Measurements from ENCODE around the gene LONP1.

Gene LONP1

GRCh38 chr19:5719274-5719960 lies 529 bp downstream of the LONP1 start:
- in situ Hi-C loops (cut with MboI; ENCODE audit: low pct_unique_long_range_greater_than_20kb, low sequenced_read_pairs, unreplicated experiment) = no loop called here

GRCh38 chr19:5718579-5719273 lies 1.2 kb downstream of the LONP1 start:
- no peak for TF ChIP-seq CTCF (IDR thresholded peaks at IDR 0.05; ENCODE audit: extremely low read depth, insufficient read depth, missing control alignments)
- DNase-seq (ENCODE audit: low spot score) = peak; percentile 74
- in situ Hi-C loops (cut with MboI; ENCODE audit: low pct_unique_long_range_greater_than_20kb, low sequenced_read_pairs, unreplicated experiment) = no loop called here

More at GRCh38 chr19:5719274-5719960, 529 bp downstream of the LONP1 start:
- no peak for TF ChIP-seq CTCF (IDR thresholded peaks at IDR 0.05; ENCODE audit: extremely low read depth, insufficient read depth, missing control alignments)
- no peak for DNase-seq (ENCODE audit: low spot score)

- no peak for DNase-seq (ENCODE audit: low spot score)
- in situ Hi-C loops (cut with MboI; ENCODE audit: low pct_unique_long_range_greater_than_20kb, low sequenced_read_pairs, unreplicated experiment) = no loop called here
- TF ChIP-seq CTCF (IDR thresholded peaks at IDR 0.05; ENCODE audit: extremely low read depth, insufficient read depth, missing control alignments) = no peak
Measured at GRCh38 chr19:5718037-5718578, 1.8 kb downstream of the LONP1 start.

- no peak for TF ChIP-seq CTCF (IDR thresholded peaks at IDR 0.05; ENCODE audit: extremely low read depth, insufficient read depth, missing control alignments)
- DNase-seq (ENCODE audit: low spot score) = no peak
- in situ Hi-C loops (cut with MboI; ENCODE audit: low pct_unique_long_range_greater_than_20kb, low sequenced_read_pairs, unreplicated experiment) = no loop called here
Measured at GRCh38 chr19:5717215-5717935, 2.6 kb downstream of the LONP1 start.

- in situ Hi-C loops (cut with MboI; ENCODE audit: low pct_unique_long_range_greater_than_20kb, low sequenced_read_pairs, unreplicated experiment) = no loop called here
- TF ChIP-seq CTCF (IDR thresholded peaks at IDR 0.05; ENCODE audit: extremely low read depth, insufficient read depth, missing control alignments) = no peak
- DNase-seq (ENCODE audit: low spot score) = no peak
Measured at GRCh38 chr19:5714816-5715215, 5.1 kb downstream of the LONP1 start.

GRCh38 chr19:5713228-5713627 lies 6.7 kb downstream of the LONP1 start:
- no peak for TF ChIP-seq CTCF (IDR thresholded peaks at IDR 0.05; ENCODE audit: extremely low read depth, insufficient read depth, missing control alignments)

More at GRCh38 chr19:5713228-5713627, 6.7 kb downstream of the LONP1 start:
- no peak for DNase-seq (ENCODE audit: low spot score)
- in situ Hi-C loops (cut with MboI; ENCODE audit: low pct_unique_long_range_greater_than_20kb, low sequenced_read_pairs, unreplicated experiment) = no loop called here

Measured in GM13977 (cell line).